Measurements from ENCODE around the gene FGFR2. TPM values are rescaled to one million over a fixed set of nuclear protein-coding genes. Genes with fewer than 3 reads are reported as not detected.

Gene FGFR2
- total and polyA plus RNA-seq, 11 donors = 0.13 to 4.1 (median 0.35) TPM; not detected in 1

DNA sequence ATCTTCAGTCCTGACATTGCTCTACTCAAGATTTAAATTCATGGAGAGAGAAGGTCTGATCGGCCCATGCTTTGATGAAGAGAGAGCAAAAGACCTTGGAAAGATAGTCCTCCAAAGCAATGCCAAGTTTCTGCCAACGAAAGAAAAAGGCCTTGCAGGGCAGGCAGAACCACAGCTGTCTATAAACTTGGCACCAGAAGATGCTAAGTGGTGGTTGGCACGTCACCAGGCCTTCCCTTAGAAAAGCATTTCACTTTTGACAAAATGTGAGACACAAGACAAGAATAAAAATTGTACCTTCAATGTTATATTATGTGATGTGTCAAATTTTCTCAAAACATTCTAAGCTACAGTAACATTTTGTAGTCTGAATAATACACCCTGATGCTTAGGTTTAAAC lies 42.0 kb upstream of the FGFR2 start:
- Histone ChIP-seq H3K4me1 (no peaks in the 10 kb centered on the region), H3K27me3 (peaks cover 0 to 7% (median 0%) of the 10 kb centered on the region in 9 donors), H3K4me3 (no peak overlapping the region), H3K9me3 (peaks cover 0 to 39% (median 9%) of the 10 kb centered on the region in 12 donors), H3K27ac (no peak overlapping the region), H3K36me3 (no peaks in the 10 kb centered on the region)
- intact Hi-C loops (cut with DNase I) = no loop called here
- WGBS, 4 donors = 62 to 73% (median 63%) methylated on average over 3 of the region's 3 CpGs
- TF ChIP-seq, protein P1, sequence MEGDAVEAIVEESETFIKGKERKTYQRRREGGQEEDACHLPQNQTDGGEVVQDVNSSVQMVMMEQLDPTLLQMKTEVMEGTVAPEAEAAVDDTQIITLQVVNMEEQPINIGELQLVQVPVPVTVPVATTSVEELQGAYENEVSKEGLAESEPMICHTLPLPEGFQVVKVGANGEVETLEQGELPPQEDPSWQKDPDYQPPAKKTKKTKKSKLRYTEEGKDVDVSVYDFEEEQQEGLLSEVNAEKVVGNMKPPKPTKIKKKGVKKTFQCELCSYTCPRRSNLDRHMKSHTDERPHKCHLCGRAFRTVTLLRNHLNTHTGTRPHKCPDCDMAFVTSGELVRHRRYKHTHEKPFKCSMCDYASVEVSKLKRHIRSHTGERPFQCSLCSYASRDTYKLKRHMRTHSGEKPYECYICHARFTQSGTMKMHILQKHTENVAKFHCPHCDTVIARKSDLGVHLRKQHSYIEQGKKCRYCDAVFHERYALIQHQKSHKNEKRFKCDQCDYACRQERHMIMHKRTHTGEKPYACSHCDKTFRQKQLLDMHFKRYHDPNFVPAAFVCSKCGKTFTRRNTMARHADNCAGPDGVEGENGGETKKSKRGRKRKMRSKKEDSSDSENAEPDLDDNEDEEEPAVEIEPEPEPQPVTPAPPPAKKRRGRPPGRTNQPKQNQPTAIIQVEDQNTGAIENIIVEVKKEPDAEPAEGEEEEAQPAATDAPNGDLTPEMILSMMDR (IDR thresholded peaks at IDR 0.05) = no peak
- TF ChIP-seq POLR2A (IDR thresholded peaks at IDR 0.05) = no peak
- ATAC-seq (no peak), DNase-seq (no peak)

DNA sequence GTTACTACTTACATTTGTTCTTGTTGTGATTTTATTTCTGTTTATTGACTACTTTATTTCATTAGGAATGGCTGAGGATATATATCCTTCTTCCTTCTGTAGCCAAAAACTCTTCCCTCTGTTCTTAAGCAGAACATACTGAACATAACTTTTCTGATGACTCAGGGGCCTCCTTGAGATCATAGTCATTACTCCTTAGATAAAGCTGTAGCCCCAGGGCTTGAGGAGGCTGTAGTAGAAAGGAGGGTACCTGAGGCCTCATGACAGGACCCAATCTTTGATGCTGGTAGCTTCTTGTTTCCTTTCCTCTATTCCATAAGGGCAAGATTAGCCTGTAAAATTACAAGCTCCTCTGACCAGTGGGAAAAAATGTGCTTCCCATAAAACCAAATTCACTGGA lies 41.2 kb upstream of the FGFR2 start:
- Histone ChIP-seq H3K4me1 (no peaks in the 10 kb centered on the region), H3K9me3 (peaks cover 0 to 39% (median 9%) of the 10 kb centered on the region in 12 donors), H3K36me3 (no peaks in the 10 kb centered on the region), H3K4me3 (no peak overlapping the region), H3K27me3 (peaks cover 0 to 4% (median 0%) of the 10 kb centered on the region in 9 donors), H3K27ac (no peak overlapping the region)
- no peak for TF ChIP-seq POLR2A (IDR thresholded peaks at IDR 0.05)
- TF ChIP-seq, protein P1 (IDR thresholded peaks at IDR 0.05) = no peak
- intact Hi-C loops (cut with DNase I) = no loop called here
- no peak for ATAC-seq
- DNase-seq = no peak

DNA sequence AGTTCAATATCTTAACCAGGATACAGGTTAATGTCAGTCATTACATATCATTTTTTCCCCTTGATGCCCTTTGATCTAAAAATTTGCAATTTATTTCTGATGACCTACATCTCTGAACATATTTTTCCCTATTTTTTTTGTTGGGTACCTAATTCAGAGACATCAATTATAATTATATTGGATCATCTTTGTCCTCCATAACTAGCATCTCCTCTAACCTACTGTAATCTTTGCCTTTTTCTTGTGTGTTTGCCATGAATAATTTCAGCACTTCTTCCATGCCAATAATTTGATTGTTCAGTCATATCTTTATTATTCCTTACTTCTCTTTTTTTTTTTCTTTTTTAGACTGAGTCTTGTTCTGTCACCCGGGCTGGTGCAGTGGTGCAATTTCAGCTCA lies 39.2 kb upstream of the FGFR2 start:
- ATAC-seq (no peak), DNase-seq (no peak)
- Histone ChIP-seq H3K4me3 (no peak overlapping the region), H3K27ac (no peak overlapping the region), H3K4me1 (no peaks in the 10 kb centered on the region), H3K27me3 (no peaks in the 10 kb centered on the region), H3K36me3 (no peaks in the 10 kb centered on the region), H3K9me3 (peaks cover 0 to 39% (median 9%) of the 10 kb centered on the region in 12 donors)
- intact Hi-C loops (cut with DNase I) = no loop called here
- no peak for TF ChIP-seq POLR2A (IDR thresholded peaks at IDR 0.05)
- WGBS, 4 donors = 92 to 97% (median 92%) methylated on average over 1 of the region's 1 CpG

DNA sequence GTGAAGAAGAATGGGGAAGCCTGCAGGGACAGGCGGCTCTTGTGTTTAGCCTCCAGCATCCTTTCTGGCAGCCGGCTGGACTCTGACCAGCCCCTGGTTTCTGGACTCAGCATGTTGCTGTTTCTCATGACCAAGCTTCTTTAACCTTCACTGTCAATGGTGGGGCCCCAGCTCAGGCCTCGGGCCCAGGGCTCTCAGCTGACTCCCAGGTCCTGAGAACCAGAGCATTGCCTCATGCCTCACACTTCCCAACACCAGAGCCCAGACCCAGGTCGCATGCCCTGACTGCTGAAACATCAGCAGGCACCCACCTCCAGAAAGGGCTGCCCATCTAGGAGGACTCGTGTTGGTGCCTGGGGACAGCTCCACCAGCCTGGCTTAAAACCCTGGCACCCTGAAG lies 34.8 kb upstream of the FGFR2 start:
- intact Hi-C loops (cut with DNase I) = no loop called here
- ATAC-seq = no peak
- Histone ChIP-seq H3K9me3 (peaks cover 0 to 12% (median 7%) of the 10 kb centered on the region in 12 donors), H3K27ac (no peak overlapping the region), H3K36me3 (no peaks in the 10 kb centered on the region), H3K27me3 (peaks cover 0 to 16% (median 0%) of the 10 kb centered on the region in 9 donors), H3K4me1 (no peaks in the 10 kb centered on the region), H3K4me3 (no peak overlapping the region)
- TF ChIP-seq, protein P1 (IDR thresholded peaks at IDR 0.05) = no peak
- no peak for TF ChIP-seq POLR2A (IDR thresholded peaks at IDR 0.05)
- no peak for DNase-seq
- 73 to 76% (median 75%) methylated on average over 5 of the region's 5 CpGs for WGBS, 4 donors

DNA sequence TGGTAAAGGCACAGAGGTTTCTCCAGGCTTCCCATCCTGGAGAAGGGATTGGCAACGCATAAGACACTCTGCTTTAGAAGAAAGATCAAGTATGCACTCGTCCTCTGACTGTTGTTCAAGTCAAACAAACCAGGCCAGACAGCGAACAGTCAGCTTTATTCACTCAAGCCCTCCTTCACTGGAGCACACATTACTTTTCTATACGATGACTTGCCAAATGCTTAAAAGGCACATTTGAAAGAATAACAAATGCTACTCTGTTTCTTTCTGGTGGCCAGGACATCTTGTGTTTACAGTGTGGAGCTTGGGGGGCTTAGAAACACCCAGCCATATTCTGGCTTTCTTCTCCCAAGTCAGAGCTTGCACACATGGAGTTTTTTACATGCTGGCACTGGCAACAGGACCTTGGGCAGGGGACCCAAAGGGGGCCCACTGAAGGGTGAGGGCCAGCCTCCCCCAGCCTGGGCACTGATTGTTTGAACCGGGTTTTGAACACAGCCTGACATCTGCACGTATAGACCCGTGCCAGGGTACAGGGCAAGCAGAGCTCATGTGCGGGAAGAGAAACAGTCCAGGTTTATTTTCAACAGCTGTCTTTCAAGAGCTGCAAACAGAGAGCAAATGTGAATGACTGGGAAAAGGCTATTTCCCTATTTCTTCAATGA lies 33.3 kb upstream of the FGFR2 start:
- 60 to 68% (median 65%) methylated on average over 7 to 8 of the region's 8 CpGs for WGBS, 4 donors

More for the DNA sequence above, 33.3 kb upstream of the FGFR2 start:
- Histone ChIP-seq H3K4me3 (no peak overlapping the region), H3K27ac (no peak overlapping the region), H3K4me1 (no peaks in the 10 kb centered on the region), H3K36me3 (no peaks in the 10 kb centered on the region), H3K27me3 (peaks cover 0 to 16% (median 0%) of the 10 kb centered on the region in 9 donors), H3K9me3 (no peaks in the 10 kb centered on the region)
- DNase-seq = no peak
- TF ChIP-seq POLR2A (IDR thresholded peaks at IDR 0.05) = no peak
- TF ChIP-seq, protein P1 (IDR thresholded peaks at IDR 0.05) = no peak
- intact Hi-C loops (cut with DNase I) = no loop called here
- ATAC-seq = no peak

All from heart left ventricle (tissue), 16 donors.